PC-3 (cell line): ENCODE data around the gene TAOK1. TPM values are rescaled to one million over a fixed set of nuclear protein-coding genes. Genes with fewer than 3 reads are reported as not detected.

Source experiments
- ATAC-seq: fragments of 200-7000 bp; cut with Tn5 transposase; 2 replicates; pipeline ENCODE4 v1.9.1; 2020; ENCODE audit warnings: mild to moderate bottlenecking, moderate library complexity
- BruUV-seq: library from RNA; stranded (reverse); fragments of 400-500 nt; replicated peaks from 2 replicates; lab custom pipeline; 2021; lab: Mats Ljungman, UMichigan
- CTCF ChIA-PET: fragments of 300-600 bp; sonication (Branson Sonifier 250); formaldehyde crosslinking; loops from one replicate; lab custom pipeline; 2022; ENCODE audit warnings: antibody characterized with exemption; lab: Charles Lee
- POLR2A ChIA-PET: fragments of 300-600 bp; sonication (Branson Sonifier 250); formaldehyde crosslinking; loops from one replicate; lab custom pipeline; 2022; ENCODE audit warnings: antibody characterized with exemption; ENCODE audit not compliant: unreplicated experiment; lab: Charles Lee
- DNase-seq: peaks from one replicate; pipeline ENCODE4 v3.0.0-alpha.2; 2015
- H2AFZ ChIP-seq: fragments of 300-600 bp; sonication (generic); 2 replicates; pipeline ENCODE4 v1.6.0; 2016; ENCODE audit warnings: antibody characterized with exemption, low read length
- H3F3A ChIP-seq: fragments of 300-600 bp; sonication (generic); one replicate; pipeline ENCODE4 v1.6.0; 2017; ENCODE audit warnings: antibody characterized with exemption, low read length, control low read depth, mild to moderate bottlenecking; ENCODE audit not compliant: unreplicated experiment
- H3K27ac ChIP-seq: fragments of 300-600 bp; sonication (generic); 2 replicates; pipeline ENCODE4 v1.5.1; 2016; ENCODE audit warnings: mild to moderate bottlenecking, low read length
- H3K27me3 ChIP-seq: fragments of 300-600 bp; sonication (generic); 2 replicates; pipeline ENCODE4 v1.6.1; 2016; ENCODE audit warnings: low read length, mixed read lengths
- H3K36me3 ChIP-seq: fragments of 300-600 bp; sonication (generic); 2 replicates; pipeline ENCODE4 v1.6.1; 2016; ENCODE audit warnings: low read depth, mixed run types, low read length, mixed read lengths
- H3K4me1 ChIP-seq: fragments of 300-600 bp; sonication (generic); 2 replicates; pipeline ENCODE4 v1.5.1; 2016; ENCODE audit warnings: low read length; ENCODE audit not compliant: insufficient read depth
- H3K4me2 ChIP-seq: fragments of 300-600 bp; sonication (generic); 2 replicates; pipeline ENCODE4 v1.6.0; 2016; ENCODE audit warnings: low read length
- H3K4me3 ChIP-seq: fragments of 300-600 bp; sonication (generic); 2 replicates; pipeline ENCODE4 v1.5.1; 2016; ENCODE audit warnings: mild to moderate bottlenecking, low read length, mixed read lengths
- H3K79me2 ChIP-seq: fragments of 300-600 bp; sonication (generic); 2 replicates; pipeline ENCODE4 v1.6.1; 2017; ENCODE audit warnings: low read length, mixed read lengths
- H3K9ac ChIP-seq: fragments of 300-600 bp; sonication (generic); 2 replicates; pipeline ENCODE4 v1.6.0; 2016; ENCODE audit warnings: mild to moderate bottlenecking, low read length
- H3K9me2 ChIP-seq: fragments of 300-600 bp; sonication (generic); replicated peaks from 2 replicates; pipeline ENCODE4 v1.6.1; 2016; ENCODE audit warnings: mixed run types, low read length, mixed read lengths
- H3K9me3 ChIP-seq: fragments of 300-600 bp; sonication (generic); 2 replicates; pipeline ENCODE4 v1.6.1; 2016; ENCODE audit warnings: low read length, mixed read lengths
- H4K20me1 ChIP-seq: fragments of 300-600 bp; sonication (generic); 2 replicates; pipeline ENCODE4 v1.6.1; 2016; ENCODE audit warnings: low read length, mixed read lengths
- EZH2 ChIP-seq: fragments of 300-600 bp; sonication (generic); IDR thresholded peaks from one replicate; pipeline ENCODE4 v1.6.1; 2017; ENCODE audit warnings: antibody characterized with exemption, mild to moderate bottlenecking, low read length; ENCODE audit not compliant: unreplicated experiment
- EZH2phosphoT487 ChIP-seq: fragments of 300-600 bp; sonication (generic); IDR thresholded peaks from 2 replicates; pipeline ENCODE4 v1.6.1; 2018; ENCODE audit warnings: mild to moderate bottlenecking, antibody characterized with exemption, low read length, borderline replicate concordance
- intact Hi-C: fragments of 100-400 bp; cut with micrococcal nuclease; formaldehyde crosslinking; loops from 2 replicates; pipeline ENCODE4 v1.9.0; 2023
- total RNA-seq: library from RNA; depleted of rRNA; stranded (reverse); fragments of >200 nt; gene quantifications from 2 replicates; pipeline ENCODE4 v1.2.3, GENCODE V29; 2014
- TF ChIP-seq, protein P1 (sequence below): fragments of 300-600 bp; sonication (generic); conservative IDR thresholded peaks from 2 replicates; pipeline ENCODE4 v1.5.1; 2017; ENCODE audit warnings: antibody characterized with exemption, low read depth, mild to moderate bottlenecking, low read length

The TAOK1 gene
- total RNA-seq, 1 experiment from 2014 or later, result 17.3 TPM

DNA sequence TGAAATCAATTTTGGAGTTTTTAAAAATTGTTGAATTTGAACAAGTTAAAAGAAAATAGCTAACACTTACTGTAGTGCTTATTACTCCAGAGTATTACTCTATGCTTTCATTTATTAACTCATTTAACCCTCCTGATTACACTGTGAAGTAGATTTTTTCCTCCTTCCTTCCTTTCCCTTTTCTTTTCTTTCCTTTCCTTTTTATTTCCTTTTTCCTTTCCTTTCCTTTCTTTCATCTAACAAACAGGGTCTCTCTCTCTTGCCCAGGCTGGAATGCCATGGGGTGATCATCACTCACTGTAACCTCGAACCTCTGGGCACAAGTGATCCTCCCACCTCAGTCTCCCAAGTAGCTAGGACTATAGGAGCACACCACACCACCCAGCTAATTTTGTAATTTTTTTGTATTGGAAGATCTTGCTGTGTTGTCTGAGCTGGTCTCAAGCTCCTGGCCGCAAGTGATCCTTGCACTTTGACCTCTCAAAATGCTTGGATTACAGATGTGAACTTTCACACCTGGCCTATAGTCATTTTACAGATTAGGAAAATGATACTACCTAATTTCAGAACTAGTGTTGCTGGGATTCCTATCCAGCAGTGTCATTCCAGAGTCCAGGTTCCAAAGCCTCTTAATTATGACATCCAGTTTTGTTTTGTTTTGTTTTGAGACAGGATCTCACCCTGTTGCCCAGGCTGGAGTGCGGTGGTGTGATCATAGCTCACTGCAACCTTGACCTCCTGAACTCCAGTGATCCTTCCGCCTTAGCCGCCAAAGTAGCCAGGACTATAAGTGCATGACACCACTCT is 59.9 kb downstream of the TAOK1 start:
- TF ChIP-seq EZH2 (no peak), EZH2phosphoT487 (no peak)
- TF ChIP-seq, protein P1, sequence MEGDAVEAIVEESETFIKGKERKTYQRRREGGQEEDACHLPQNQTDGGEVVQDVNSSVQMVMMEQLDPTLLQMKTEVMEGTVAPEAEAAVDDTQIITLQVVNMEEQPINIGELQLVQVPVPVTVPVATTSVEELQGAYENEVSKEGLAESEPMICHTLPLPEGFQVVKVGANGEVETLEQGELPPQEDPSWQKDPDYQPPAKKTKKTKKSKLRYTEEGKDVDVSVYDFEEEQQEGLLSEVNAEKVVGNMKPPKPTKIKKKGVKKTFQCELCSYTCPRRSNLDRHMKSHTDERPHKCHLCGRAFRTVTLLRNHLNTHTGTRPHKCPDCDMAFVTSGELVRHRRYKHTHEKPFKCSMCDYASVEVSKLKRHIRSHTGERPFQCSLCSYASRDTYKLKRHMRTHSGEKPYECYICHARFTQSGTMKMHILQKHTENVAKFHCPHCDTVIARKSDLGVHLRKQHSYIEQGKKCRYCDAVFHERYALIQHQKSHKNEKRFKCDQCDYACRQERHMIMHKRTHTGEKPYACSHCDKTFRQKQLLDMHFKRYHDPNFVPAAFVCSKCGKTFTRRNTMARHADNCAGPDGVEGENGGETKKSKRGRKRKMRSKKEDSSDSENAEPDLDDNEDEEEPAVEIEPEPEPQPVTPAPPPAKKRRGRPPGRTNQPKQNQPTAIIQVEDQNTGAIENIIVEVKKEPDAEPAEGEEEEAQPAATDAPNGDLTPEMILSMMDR, result no peak
- ATAC-seq, result no peak
- no peak overlapping the region for H3K27ac ChIP-seq
- peaks cover 5% of the 10 kb centered on the region; the same call in 1 of the 2 replicates for H4K20me1 ChIP-seq
- H3K36me3 ChIP-seq, result no peaks in the 10 kb centered on the region
- H2AFZ ChIP-seq, result no peak overlapping the region
- intact Hi-C loops, result no loop called here
- POLR2A ChIA-PET, result no interaction called here
- CTCF ChIA-PET, result no interaction called here
- no peaks in the 10 kb centered on the region for H3K4me1 ChIP-seq
- H3K4me3 ChIP-seq, result no peak overlapping the region
- no peaks in the 10 kb centered on the region for H3K27me3 ChIP-seq
- H3K4me2 ChIP-seq, result no peak overlapping the region
- H3F3A ChIP-seq, result no peaks in the 10 kb centered on the region
- H3K79me2 ChIP-seq, result peaks cover 46% of the 10 kb centered on the region
- H3K9ac ChIP-seq, result no peak overlapping the region
- BruUV-seq, result no TSS peak
- no peaks in the 10 kb centered on the region for H3K9me3 ChIP-seq
- DNase-seq, result no peak
- H3K9me2 ChIP-seq, result no peaks in the 10 kb centered on the region

- Histone ChIP-seq H3K36me3 (no peaks in the 10 kb centered on the region), H2AFZ (no peak overlapping the region), H3K9me3 (no peaks in the 10 kb centered on the region), H3K79me2 (peaks cover 42% of the 10 kb centered on the region), H3K9ac (no peak overlapping the region), H3K9me2 (no peaks in the 10 kb centered on the region), H3K4me1 (no peaks in the 10 kb centered on the region), H3K27ac (no peak overlapping the region), H3K4me3 (no peak overlapping the region), H3K27me3 (no peaks in the 10 kb centered on the region), H4K20me1 (no peaks in the 10 kb centered on the region), H3K4me2 (no peak overlapping the region), H3F3A (no peaks in the 10 kb centered on the region)
- ATAC-seq (no peak), DNase-seq (no peak)
- no TSS peak for BruUV-seq
- intact Hi-C loops, result no loop called here
- ChIA-PET POLR2A (no interaction called here), CTCF (no interaction called here)
- no peak for TF ChIP-seq EZH2phosphoT487
- TF ChIP-seq, protein P1, result no peak
- no peak for TF ChIP-seq EZH2
These were observed 61.1 kb downstream of the TAOK1 start for GRCh38 chr17:29451121-29451742.

DNA sequence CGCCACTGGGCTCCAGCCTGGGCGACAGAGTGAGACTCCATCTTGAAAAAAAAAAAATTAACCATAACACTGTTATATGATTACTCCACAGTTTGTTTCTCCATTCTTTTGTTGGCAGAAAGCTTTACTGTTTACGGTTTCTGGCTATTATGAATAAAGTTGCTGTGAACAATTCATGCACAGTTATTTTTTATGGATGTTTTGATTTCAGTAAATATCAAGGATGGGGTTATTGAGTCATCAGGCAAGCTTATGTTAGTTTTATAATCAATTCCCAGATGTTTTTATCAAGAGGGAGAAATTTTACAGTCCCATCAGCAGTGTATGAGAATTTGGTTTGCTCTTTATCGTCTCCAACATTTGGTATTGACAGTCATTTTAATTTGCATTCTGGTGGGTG is 67.9 kb downstream of the TAOK1 start:
- no peaks in the 10 kb centered on the region for H4K20me1 ChIP-seq
- H3K4me1 ChIP-seq, result no peaks in the 10 kb centered on the region
- no peaks in the 10 kb centered on the region for H3K9me3 ChIP-seq
- no peak overlapping the region for H3K4me3 ChIP-seq
- H3K27me3 ChIP-seq, result no peaks in the 10 kb centered on the region
- H3K9me2 ChIP-seq, result no peaks in the 10 kb centered on the region
- intact Hi-C loops, result no loop called here
- DNase-seq (no peak), ATAC-seq (no peak)
- ChIA-PET CTCF (no interaction called here), POLR2A (no interaction called here)
- BruUV-seq, result no TSS peak
- H3K4me2 ChIP-seq, result no peak overlapping the region
- no peaks in the 10 kb centered on the region for H3K36me3 ChIP-seq
- no peak overlapping the region for H2AFZ ChIP-seq
- H3K79me2 ChIP-seq, result 0 out of 2 replicates have a peak, but pooled peaks cover 10% of the 10 kb centered on the region
- H3K27ac ChIP-seq, result no peak overlapping the region
- no peak overlapping the region for H3K9ac ChIP-seq
- H3F3A ChIP-seq, result no peaks in the 10 kb centered on the region
- TF ChIP-seq, protein P1, result no peak
- no peak for TF ChIP-seq EZH2
- TF ChIP-seq EZH2phosphoT487, result no peak
